NCI-H2029 (cell line): Measurements from ENCODE around the gene AKR1B1.
A peak's percentile ranks its signal among the peaks of the same experiment; 100 is the strongest.

Source experiments
- DNase-seq: peaks from one replicate; lab custom pipeline; 2025; lab: John Stamatoyannopoulos, UW

AKR1B1 gene

GRCh38 chr7:134444198-134444960, 14.5 kb downstream of the AKR1B1 start:
- DNase-seq: no peak

- DNase-seq: no peak
Observed at GRCh38 chr7:134443396-134444070, 15.4 kb downstream of the AKR1B1 start.

- no peak for DNase-seq
Observed at GRCh38 chr7:134442441-134443220, 16.3 kb downstream of the AKR1B1 start.

- no peak for DNase-seq
Observed at GRCh38 chr7:134441264-134441663, 17.6 kb downstream of the AKR1B1 start.

GRCh38 chr7:134440476-134440875, 18.4 kb downstream of the AKR1B1 start:
- DNase-seq: no peak

GRCh38 chr7:134440067-134440466, 18.8 kb downstream of the AKR1B1 start:
- DNase-seq: no peak

GRCh38 chr7:134438946-134439345, 20.0 kb downstream of the AKR1B1 start:
- no peak for DNase-seq

- DNase-seq: no peak
Observed at GRCh38 chr7:134435161-134435920, 23.6 kb downstream of the AKR1B1 start.

GRCh38 chr7:134434701-134435100, 24.2 kb downstream of the AKR1B1 start:
- no peak for DNase-seq

GRCh38 chr7:134433430-134433829, 25.5 kb downstream of the AKR1B1 start:
- DNase-seq: no peak

GRCh38 chr7:134432296-134433152, 26.4 kb downstream of the AKR1B1 start:
- DNase-seq: peak; percentile 64

- DNase-seq: no peak
Observed at GRCh38 chr7:134431815-134432214, 27.1 kb downstream of the AKR1B1 start.

- DNase-seq: no peak
Observed at GRCh38 chr7:134429481-134429880, 29.4 kb downstream of the AKR1B1 start.

- DNase-seq: no peak
Observed at GRCh38 chr7:134428942-134429341, 30.0 kb downstream of the AKR1B1 start.

- no peak for DNase-seq
Observed at GRCh38 chr7:134427896-134428295, 31.0 kb downstream of the AKR1B1 start.

- DNase-seq: no peak
Observed at GRCh38 chr7:134425777-134426176, 33.1 kb downstream of the AKR1B1 start.

GRCh38 chr7:134422638-134423037, 36.3 kb downstream of the AKR1B1 start:
- DNase-seq: no peak

- DNase-seq: no peak
Observed at GRCh38 chr7:134422008-134422407, 36.9 kb downstream of the AKR1B1 start.

GRCh38 chr7:134420424-134421125, 38.3 kb downstream of the AKR1B1 start:
- no peak for DNase-seq

- no peak for DNase-seq
Observed at GRCh38 chr7:134419875-134420274, 39.0 kb downstream of the AKR1B1 start.
